Superior temporal gyrus (tissue), 1 donor: ENCODE measurements around the gene CCL22.
"Not testable (repeated sequence)": the region's sequence is repeated elsewhere in the genome, so short reads cannot be mapped to it uniquely, and the experiment has no call there.

ENCODE experiments used
- DNase-seq: peaks from one replicate; pipeline ENCODE4 v3.0.0-alpha.2; 2016; ENCODE audit errors: extremely low spot score

CCL22 gene

DNA sequence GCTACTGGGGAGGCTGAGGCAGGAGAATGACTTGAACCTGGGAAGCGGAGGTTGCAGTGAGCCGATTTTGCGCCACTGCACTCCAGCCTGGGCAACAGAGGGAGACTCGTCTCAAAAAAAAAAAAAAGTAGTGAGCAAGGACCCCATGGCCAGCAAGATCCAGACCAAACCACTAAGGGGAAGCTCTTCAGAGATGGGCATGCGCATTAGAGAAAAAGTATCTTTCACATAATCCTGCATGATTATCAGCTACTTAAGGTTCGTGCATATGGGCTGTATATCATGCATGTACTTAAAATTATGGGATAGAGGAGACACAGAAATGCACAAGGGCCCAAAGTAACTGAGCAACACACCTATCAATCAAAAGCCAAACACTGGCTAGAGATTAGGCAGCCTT is 10.7 kb upstream of the CCL22 start:
- DNase-seq, result no peak

DNA sequence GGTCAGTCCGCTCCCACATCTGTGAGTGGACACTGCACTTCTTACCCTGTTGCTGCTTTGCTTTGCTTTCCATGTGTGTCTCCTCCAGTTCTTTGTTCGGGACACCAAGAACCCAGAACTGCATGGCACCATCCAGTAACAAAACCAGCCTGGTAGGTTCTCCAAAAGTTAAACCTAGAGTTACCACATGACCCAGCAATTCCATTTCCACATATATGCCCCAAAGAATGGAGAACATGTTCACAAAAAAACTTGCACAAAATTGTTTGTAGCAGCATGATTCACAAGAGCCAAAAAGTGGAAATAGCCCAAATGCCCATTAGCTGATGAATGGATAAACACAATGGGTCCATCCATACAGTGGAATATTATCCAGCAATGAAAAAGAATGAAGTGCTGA is 10.3 kb upstream of the CCL22 start:
- DNase-seq, result no peak

DNA sequence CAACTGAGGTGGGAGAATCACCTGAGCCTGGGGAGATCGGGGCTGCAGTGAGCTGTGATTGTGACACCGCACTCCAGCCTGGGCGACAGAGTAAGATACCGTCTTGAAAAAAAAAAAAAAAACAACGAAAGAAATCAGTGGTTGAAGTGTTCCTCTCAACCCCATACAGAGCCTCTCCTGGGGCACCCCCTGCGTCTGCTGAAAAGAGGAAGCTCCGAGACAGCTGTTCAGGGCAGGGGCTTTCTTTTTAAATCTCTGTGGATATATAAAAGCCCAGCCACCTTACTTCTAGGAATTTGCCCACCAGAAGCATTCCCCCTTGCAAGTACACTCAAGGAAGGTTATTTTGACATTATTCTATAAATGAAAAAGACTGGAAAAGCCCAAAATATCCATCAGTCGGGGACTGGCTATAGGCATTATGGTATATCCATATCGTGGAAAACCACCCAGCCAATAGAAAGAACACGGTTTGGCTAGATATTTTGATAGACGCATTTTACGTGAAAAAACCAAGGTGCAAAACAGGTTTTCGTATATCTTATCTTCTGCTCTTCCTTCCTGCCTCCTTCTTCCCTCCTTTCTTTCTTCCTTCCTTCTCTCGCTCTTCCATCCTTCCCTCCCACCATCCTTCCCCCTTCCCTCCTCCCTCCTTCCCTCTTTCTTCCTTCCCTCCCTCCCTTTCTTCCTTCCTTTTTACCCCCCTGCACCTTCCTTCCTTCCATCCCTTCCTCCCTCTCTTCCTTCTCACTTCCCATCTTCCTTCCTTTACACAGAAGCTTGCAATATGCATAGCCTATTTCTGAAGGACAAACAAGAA is 9.2 kb upstream of the CCL22 start:
- no peak for DNase-seq

DNA sequence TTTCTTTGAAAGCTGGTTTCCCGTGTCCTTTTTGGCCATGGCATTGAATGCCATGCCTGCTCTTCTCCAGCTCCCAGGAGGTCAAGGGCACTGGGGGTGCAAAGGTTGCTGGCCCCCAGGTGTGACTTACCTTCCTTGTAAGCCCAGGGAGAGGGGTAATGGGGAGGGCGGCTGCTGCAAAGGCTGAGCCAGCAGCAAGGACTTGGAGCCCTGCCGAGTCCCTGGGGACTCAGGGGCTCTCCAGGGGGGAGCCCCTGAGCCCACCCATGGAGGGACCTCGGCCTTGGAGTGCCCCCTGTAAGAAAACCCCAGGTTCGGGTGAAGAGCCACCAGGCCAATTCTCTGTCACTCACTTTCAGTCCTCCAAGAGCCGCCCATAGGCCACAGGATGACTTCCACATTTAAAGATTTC is 5.9 kb upstream of the CCL22 start:
- DNase-seq, result no peak

DNA sequence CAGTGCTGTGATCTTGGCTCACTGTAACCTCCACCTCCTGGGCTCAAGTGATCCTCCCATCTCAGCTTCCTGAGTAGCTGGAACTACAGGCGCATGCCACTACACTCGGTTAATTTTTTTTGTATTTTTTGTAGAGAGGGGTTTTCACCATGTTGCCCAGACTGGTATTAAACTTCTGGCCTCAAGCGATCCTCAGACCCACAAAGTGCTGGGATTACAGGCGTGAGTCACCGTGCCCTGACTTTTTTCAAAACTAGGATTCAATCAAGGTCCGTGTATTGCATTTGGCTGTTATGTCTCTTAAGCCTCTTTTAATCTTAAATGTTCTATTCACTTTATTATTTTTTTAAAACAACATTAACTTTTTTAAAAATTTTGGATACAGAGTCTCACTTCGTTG is 4.3 kb upstream of the CCL22 start:
- DNase-seq, result no peak

DNA sequence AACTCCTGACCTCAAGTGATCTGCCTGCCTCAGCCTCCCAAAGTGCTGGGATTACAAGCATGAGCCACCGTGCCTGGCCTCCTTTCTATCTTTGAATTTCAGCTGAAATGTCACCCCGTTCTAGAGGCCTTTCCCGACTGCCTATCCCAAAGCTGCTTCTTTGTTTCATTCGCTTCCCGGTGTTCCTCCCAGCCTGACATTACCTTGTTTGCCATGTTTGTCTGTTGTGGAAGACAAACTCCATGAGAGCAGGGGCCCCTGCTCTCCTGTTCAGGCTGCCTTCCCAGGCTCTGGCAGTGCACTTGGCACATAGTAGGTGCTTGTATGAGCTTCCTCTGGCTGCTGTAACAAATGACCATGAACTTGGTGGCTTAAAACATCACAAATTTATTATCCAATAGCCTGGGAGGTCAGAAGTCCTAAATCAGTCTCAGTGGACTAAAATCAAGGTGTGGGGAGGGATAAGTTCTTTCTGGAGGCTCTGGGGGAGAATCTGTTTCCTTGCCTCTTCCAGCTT is 2.6 kb upstream of the CCL22 start:
- DNase-seq, result no peak

DNA sequence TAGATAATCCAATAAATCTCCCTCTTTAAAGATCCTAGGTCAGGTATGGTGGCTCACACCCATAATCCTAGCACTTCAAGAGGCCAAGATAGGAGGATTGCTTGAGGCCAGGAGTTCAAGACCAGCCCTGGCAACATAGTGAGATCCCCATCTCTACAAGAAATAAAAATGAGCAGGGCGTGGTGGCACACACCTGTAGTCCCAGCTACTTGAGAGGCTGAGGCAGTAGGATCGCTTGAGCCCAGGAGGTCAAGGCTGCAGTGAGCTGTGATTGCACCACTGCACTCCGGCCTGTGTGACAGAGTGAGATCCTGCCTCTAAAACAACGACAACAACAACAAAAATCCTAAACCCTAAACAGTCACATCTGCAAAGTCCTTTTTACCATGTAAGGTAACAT is 2.0 kb upstream of the CCL22 start:
- DNase-seq, result no peak

DNA sequence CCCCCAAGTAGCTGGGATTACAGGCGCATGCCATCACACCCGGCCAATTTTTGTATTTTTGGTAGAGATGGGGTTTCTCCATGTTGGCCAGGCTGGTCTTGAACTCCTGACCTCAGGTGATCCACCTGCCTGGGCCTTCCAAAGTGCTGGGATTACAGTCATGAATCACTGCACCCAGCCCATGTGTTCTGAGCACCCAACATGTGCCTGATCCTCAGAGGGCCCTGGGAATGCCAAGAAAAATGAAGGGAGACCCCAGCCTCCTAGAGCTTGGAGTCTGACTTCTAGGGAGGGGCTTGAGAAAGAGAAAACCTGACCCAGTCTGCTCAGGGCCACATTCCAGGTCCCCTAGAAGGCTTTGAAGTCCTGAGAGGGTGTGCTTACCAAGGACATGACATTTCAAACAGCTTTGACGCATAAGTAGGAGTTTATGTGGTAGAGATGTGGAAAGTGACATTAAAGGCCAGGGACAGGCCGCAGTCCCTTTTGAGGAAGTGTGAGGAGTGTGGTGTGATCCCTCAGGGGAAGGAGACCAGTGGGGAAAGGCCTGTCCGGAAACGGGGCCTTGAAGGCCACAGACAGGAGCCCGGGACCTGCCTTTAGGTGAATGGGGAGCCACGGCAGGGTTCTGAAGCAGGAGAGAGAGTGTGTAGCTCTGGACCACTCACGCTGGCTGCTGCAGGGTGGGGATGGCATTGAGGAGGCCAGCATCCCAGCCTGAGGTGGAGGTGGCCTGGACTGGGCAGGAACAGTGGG is 1.1 kb upstream of the CCL22 start:
- no peak for DNase-seq

DNA sequence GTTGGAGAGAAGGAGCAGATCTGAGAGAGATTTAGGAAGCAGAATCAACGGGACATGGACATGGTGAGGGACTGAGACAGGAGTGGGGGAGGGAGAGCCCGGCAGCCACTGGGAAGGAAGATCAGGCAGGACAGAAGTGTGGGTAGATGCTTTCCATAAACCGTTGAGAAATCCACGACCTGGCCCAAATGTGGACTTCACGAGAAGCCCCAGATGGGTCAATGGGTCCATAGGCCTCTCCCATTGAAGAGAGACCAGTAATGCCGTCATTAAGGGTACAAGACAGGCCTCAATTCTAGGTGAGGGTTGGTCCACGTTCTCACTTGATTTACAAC is 530 bp upstream of the CCL22 start:
- no peak for DNase-seq

DNA sequence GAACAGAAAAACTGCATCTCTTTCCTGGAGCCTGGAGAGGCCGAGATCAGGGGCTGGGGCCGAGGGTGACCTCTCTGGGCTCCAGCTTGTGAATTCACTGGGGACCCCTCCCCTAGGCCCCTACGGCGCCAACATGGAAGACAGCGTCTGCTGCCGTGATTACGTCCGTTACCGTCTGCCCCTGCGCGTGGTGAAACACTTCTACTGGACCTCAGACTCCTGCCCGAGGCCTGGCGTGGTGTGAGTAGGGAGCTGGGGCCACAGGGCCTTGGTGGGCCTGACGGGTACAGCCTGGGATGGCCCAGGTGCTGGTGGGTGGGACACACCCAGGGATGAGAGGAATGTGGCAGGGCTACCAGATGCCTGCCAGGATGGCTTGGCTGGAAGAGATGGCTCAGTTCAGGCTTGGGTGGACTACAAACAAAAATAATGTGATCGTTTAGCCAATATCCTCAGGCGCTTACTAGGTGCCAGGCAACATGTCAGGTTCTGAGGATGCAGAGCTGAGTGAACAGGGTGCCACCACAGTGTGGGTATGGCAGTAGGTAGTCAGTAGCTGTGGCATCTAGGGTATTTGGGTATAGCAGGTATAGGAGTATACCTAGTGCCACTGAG is 1.8 kb downstream of the CCL22 start:
- no peak for DNase-seq

DNA sequence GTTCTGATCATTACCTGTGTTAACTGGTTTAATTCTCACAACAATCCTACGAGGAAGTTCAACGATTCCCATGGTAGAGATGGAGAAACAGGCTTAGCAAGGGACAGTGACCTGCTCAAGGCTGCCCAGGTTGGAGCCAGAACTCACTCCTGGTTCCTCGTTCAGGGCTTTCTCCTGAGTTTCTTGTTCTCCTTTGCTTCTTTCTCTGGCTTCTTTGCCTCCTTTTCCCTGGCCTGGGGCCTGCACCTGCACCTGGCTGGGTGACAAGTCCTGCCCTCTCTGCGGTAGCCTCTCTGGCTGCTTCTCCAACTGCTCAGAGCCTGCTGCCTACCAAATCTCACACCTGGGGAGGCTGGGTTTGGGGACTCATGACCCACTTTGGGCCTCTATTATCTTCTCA is 2.8 kb downstream of the CCL22 start:
- no peak for DNase-seq

DNA sequence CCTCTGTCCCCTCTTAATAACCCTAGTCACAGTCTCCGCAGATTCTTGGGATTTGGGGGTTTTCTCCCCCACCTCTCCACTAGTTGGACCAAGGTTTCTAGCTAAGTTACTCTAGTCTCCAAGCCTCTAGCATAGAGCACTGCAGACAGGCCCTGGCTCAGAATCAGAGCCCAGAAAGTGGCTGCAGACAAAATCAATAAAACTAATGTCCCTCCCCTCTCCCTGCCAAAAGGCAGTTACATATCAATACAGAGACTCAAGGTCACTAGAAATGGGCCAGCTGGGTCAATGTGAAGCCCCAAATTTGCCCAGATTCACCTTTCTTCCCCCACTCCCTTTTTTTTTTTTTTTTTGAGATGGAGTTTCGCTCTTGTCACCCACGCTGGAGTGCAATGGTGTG is 5.6 kb downstream of the CCL22 start:
- no peak for DNase-seq

DNA sequence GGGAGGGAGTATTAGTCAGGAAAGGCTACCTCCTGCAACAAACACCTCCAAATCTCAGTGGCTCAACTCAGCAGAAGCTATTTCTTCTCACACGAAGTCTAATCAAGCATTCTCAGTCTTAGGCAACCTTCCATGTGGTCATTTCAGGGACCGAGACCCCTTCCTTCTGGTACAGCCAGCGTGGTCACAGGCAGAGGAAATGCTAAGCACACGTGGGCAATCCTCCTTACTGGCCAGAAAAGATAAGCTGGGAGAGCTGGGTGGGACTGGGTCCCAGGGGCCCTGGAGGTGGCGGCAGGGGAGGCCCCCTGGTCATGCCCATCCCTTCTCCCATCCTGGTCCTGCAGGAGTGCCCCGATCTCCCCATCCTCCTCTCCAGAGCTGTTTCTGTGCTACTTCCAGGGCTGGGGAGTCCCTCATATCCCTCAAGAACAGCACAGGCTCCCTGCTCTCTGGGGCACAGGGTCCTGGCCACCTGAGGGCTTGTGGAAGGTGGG is 8.0 kb downstream of the CCL22 start:
- DNase-seq, result no peak

DNA sequence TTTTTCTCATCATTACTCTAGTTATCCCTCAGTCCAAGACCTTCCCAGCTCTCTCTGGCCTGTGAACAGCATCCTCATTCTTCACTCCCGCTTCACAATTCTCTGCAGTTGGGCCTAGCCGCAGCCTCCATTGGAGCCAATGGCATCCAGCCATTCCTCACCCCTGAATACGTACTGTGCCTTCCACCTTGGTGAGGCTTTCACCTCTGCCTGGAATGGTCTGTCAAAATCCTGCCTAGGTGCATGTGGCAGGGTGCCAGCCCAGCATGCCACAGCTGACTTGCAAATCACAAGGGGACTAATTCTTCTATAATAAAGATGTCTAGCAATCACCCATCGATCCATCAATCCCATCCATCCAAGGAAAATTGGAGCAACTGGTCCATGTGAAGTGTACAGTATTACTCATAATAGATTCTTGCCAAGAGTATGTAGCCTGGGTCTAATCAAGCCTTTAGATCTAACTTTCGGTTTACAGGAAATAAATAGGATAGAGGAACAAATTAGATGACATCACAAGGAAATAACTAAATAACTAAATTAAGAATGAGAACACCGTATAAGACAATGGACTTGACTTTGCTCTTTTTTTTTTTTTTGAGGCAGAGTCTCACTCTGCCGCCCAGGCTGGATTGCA is 8.7 kb downstream of the CCL22 start:
- DNase-seq, result no peak

DNA sequence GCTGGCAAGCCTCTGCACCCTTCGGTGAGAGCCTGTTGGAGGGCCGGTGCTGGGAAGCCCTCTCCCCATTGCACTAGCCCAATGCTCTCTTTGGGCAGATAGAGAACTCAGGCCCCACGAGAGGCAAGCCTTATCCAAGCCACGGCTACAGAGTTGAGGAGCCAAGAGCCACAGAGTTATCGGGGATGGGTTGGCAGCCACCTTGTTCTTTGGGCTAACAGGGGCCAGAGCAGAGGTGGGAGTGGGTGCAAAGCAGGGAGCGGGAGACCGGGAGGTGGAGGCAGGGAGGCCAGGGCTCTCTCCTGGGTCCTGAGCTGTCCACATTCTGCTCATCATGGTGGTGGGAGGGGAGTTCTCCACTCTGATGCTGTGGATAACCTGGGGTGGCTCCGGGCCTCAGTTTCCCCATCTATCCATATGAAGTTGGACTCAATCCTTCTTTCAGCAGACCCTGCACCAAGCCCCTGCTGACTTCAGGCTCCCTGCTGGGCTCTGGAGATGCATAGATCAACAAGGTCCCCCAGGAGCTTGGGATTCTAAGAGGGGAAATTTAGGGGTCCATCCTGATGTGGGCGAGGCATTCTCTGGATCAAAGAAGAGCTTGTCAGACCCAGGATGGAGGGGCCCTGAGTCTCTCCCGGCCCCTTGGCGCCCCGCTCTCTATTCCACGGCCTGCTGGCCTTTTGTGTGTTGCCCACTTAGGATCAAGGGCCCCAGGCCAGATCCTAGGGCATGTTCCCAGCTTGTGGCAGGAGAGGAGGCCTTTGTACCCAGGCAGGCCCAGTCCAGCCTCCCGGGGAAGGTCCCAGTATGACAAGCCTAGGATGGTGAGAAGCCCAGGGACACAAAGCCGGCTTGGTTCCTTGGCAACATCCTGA is 13.2 kb downstream of the CCL22 start:
- no peak for DNase-seq

DNA sequence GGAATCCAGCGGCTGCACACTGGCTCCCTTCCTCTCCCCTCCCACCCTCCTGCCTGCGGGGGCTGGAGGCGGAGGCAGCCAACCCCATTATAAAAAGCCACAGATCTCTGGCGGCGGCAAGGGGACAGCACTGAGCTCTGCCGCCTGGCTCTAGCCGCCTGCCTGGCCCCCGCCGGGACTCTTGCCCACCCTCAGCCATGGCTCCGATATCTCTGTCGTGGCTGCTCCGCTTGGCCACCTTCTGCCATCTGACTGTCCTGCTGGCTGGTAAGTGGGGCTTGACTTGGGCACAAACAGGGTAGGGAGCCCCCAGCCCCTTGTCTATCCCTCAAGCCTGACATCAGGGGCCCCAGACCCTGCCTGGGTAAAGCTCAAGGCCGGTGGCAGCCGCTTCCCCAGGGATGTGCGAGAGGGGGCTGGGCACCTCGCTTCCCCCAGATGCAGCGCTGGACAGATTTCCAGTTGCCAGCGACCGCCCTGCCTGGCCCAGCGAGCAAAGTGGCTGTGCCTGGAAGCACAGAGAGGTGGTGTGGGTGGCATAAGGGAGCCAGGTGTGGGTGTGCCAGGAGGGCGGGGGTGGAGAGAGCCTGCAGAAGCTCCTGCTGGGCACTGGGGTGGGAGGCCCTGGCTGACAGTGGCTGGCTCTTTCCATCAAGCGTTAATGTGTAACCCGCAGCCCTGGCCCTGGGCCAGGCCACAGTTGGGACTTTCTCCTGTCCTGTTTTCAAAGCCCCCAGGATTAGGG is 14.0 kb downstream of the CCL22 start, which contains the start of gene CX3CL1:
TSS of gene CX3CL1 (plus strand) at position 119 of the 745 bp plus-strand sequence. CDS start at position 198, 79 bp downstream.
- DNase-seq, result peak; percentile 75

DNA sequence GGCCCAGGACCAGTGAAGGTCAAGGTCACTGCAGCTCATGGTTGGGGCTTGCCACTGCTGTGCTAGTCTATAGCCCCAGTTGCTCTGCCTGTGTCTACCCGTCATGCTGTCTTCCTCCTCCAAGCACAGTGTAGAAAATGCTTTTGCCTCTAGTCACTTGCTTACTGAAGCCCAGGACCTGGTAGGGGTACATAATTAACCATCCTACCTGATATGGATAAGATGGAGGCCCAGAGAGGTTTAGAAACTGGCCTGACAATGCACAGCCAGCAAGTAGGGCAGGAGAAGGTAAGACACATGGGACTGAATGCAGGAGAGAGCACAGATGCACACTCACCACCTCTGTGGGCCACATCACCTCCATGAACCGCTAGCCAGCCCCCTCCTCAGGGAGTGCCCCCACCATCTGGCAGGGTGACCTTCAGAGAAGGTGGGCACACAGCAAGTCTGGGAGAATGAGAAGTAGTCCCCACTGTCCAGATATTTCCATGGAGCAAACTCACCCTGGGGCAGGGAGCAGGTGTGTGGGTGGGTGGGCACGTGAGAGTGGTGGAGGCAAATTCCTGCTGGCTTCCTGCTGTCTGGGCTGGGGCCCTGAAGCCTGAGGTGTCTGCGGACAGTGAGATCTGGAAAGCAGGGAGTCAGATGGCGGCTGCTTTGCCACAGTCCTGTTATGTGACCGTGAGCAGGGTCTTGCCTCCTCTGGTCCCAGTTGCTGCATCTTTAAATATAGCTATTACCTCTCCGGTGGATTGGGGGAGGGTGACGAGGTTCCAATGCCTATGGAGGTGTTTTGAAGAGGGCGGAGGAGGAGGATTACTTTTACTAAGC is 14.7 kb downstream of the CCL22 start:
- DNase-seq, result no peak

DNA sequence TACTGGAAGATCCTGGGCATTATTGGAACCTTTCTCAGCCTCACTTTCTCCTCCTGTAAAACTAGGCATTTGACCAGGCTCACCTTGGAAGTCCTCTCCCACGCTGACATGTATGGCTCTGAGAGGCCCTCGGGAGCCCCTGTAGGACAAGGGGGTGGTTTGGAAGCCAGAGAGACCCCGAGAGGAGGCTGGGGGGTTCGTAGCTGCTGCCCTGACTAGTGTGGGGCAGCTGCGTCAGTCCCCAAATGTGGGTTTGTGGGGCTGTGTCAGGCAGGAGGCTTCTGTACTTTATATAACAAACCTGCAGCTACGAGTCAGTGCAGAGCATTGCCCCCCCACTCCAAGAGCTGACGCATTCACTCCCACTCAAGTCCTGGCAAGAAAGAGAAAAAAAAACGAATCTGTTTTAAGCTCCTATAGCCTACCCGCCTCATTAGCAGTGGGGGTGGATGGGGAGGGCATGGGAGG is 15.5 kb downstream of the CCL22 start:
- DNase-seq, result peak; percentile 53

DNA sequence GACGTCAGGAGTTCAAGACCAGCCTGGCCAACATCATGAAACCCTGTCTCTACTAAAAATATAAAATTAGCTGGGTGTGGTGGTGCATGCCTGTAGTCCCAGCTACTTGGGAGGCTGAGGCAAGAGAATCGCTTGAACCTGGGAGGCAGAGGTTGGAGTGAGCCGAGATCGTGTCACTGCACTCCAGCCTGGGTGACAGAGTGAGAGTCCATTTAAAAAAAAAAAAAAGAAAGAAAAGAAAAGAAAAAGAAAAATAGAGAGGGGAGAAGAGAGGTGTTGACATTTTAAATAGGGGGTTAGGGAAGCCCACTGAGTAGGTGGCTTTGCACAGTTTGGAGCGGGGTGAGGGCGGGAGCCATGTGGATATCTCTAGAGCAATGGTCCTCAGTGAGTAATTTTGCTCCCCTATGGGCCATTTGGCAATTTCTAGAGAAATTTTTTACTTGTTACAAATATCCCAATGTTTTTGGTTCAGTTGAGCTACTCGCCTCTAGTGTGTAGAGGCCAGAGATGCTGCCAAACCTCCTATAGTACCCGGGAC is 16.4 kb downstream of the CCL22 start:
- not testable (repeated sequence) for DNase-seq
